ENCODE measurements around the gene LRRC47.

The LRRC47 gene

DNA sequence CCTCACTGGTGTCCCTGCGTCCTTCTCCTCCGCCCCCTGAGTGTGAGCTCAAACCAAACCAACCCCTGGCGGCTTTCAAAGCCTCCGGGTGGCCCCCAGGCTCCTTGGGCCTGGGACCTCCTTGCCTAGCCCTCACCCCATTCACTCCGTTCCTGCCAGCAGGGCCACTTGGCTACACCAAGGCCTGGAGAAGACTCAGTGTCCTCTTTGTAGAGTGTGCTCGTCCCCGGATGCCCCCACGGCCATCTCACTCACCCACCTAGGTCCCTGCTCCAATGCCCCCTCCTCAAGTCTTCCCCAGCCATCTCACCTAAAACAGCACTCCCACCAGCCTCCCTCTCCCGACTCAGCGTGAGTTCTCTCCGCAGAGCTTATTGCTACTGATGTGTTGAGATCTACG lies 51.2 kb downstream of the LRRC47 start:
- Histone ChIP-seq H3K27me3 (ENCODE audit: insufficient read depth, low read length) (no peaks in the 10 kb centered on the region), H3K27ac (ENCODE audit: low read depth, low read length, poor library complexity, severe bottlenecking) (no peak overlapping the region), H4K20me1 (ENCODE audit: insufficient read depth, low read length) (no peaks in the 10 kb centered on the region), H3K9me3 (ENCODE audit: low read length) (no peaks in the 10 kb centered on the region), H3F3A (ENCODE audit: insufficient read depth, low read length) (no peaks in the 10 kb centered on the region), H3K4me3 (ENCODE audit: low read depth, low read length, poor library complexity, severe bottlenecking) (peak overlapping the region; percentile 94), H2AFZ (ENCODE audit: low read length) (no peak overlapping the region), H3K36me3 (ENCODE audit: insufficient read depth, low read length) (peaks cover 19% of the 10 kb centered on the region; the same call in 1 of the 2 replicates), H3K79me2 (ENCODE audit: insufficient read depth, low read length) (no peaks in the 10 kb centered on the region), H3K4me1 (ENCODE audit: insufficient read depth, low read length, severe bottlenecking) (peaks cover 31% of the 10 kb centered on the region), H3K9me2 (ENCODE audit: low read depth, low read length) (no peaks in the 10 kb centered on the region), H3K4me2 (ENCODE audit: low read length) (peak overlapping the region; percentile 91; the same call in 1 of the 2 replicates), H3K9ac (ENCODE audit: low read length) (no peak overlapping the region)
- TF ChIP-seq EZH2 (IDR thresholded peaks at IDR 0.05; ENCODE audit: borderline replicate concordance, low read length) = no peak
- TF ChIP-seq, protein P1, sequence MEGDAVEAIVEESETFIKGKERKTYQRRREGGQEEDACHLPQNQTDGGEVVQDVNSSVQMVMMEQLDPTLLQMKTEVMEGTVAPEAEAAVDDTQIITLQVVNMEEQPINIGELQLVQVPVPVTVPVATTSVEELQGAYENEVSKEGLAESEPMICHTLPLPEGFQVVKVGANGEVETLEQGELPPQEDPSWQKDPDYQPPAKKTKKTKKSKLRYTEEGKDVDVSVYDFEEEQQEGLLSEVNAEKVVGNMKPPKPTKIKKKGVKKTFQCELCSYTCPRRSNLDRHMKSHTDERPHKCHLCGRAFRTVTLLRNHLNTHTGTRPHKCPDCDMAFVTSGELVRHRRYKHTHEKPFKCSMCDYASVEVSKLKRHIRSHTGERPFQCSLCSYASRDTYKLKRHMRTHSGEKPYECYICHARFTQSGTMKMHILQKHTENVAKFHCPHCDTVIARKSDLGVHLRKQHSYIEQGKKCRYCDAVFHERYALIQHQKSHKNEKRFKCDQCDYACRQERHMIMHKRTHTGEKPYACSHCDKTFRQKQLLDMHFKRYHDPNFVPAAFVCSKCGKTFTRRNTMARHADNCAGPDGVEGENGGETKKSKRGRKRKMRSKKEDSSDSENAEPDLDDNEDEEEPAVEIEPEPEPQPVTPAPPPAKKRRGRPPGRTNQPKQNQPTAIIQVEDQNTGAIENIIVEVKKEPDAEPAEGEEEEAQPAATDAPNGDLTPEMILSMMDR (IDR thresholded peaks at IDR 0.05; ENCODE audit: low read length) = no peak

DNA sequence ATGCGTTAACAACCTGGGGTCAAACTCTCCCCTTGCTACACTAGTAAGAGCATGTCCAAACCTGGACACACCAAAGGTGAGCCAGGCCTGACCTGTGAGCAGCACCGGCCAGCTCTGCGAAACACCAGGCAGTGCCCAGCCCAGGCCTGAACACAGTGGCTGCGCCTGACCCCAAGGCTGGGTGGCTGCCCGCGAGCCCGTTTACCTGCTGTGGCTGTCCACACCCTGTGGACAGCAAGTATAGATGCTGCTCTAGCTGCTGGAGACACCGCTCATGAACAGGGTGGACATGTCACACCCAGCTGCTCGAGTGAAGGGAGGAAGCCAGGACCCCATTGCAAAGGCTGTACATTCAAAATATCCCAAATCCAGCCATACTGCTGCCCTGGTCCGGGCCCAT lies 51.7 kb downstream of the LRRC47 start:
- no peak overlapping the region for H3K9ac ChIP-seq (ENCODE audit: low read length)
- H3K4me3 ChIP-seq (ENCODE audit: low read depth, low read length, poor library complexity, severe bottlenecking) = no peak overlapping the region
- no peaks in the 10 kb centered on the region for H3K9me2 ChIP-seq (ENCODE audit: low read depth, low read length)
- peaks cover 23% of the 10 kb centered on the region; the same call in 1 of the 2 replicates for H3K36me3 ChIP-seq (ENCODE audit: insufficient read depth, low read length)
- H3K27me3 ChIP-seq (ENCODE audit: insufficient read depth, low read length) = no peaks in the 10 kb centered on the region
- no peaks in the 10 kb centered on the region for H3K9me3 ChIP-seq (ENCODE audit: low read length)
- no peak overlapping the region for H3K4me2 ChIP-seq (ENCODE audit: low read length)
- no peaks in the 10 kb centered on the region for H3K79me2 ChIP-seq (ENCODE audit: insufficient read depth, low read length)
- TF ChIP-seq EZH2 (IDR thresholded peaks at IDR 0.05; ENCODE audit: borderline replicate concordance, low read length) = no peak
- TF ChIP-seq, protein P1 (IDR thresholded peaks at IDR 0.05; ENCODE audit: low read length) = no peak
- H3F3A ChIP-seq (ENCODE audit: insufficient read depth, low read length) = no peaks in the 10 kb centered on the region
- H3K4me1 ChIP-seq (ENCODE audit: insufficient read depth, low read length, severe bottlenecking) = peaks cover 31% of the 10 kb centered on the region
- no peak overlapping the region for H2AFZ ChIP-seq (ENCODE audit: low read length)
- no peak overlapping the region for H3K27ac ChIP-seq (ENCODE audit: low read depth, low read length, poor library complexity, severe bottlenecking)
- H4K20me1 ChIP-seq (ENCODE audit: insufficient read depth, low read length) = no peaks in the 10 kb centered on the region

DNA sequence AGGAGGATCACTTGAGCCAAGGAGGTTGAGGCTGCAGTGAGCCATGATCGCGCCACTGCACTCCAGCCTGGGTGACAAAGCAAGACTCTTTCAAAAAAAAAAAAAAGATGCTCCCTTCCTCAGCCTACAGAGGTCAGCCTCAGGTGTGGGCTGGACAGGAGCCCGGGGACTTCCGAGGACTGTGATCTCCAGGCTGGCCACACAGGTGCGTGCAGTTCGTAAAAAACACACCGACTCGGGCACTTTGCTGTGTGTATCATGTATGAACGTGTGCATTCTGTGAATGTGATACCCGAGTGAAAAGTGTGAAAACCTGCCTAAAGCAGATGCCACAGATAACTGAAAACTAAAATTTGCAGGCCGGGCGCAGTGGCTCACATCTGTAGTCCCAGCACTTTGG lies 52.5 kb downstream of the LRRC47 start:
- Histone ChIP-seq H3K4me1 (ENCODE audit: insufficient read depth, low read length, severe bottlenecking) (peaks cover 31% of the 10 kb centered on the region), H3K4me3 (ENCODE audit: low read depth, low read length, poor library complexity, severe bottlenecking) (no peak overlapping the region), H3K36me3 (ENCODE audit: insufficient read depth, low read length) (peaks cover 29% of the 10 kb centered on the region; the same call in 1 of the 2 replicates)

More for the DNA sequence above, 52.5 kb downstream of the LRRC47 start:
- Histone ChIP-seq H3K4me2 (ENCODE audit: low read length) (no peak overlapping the region), H3K27me3 (ENCODE audit: insufficient read depth, low read length) (no peaks in the 10 kb centered on the region), H2AFZ (ENCODE audit: low read length) (no peak overlapping the region), H3K9ac (ENCODE audit: low read length) (no peak overlapping the region), H3K9me3 (ENCODE audit: low read length) (no peaks in the 10 kb centered on the region), H3K9me2 (ENCODE audit: low read depth, low read length) (no peaks in the 10 kb centered on the region), H3F3A (ENCODE audit: insufficient read depth, low read length) (no peaks in the 10 kb centered on the region), H3K27ac (ENCODE audit: low read depth, low read length, poor library complexity, severe bottlenecking) (no peak overlapping the region), H3K79me2 (ENCODE audit: insufficient read depth, low read length) (no peaks in the 10 kb centered on the region), H4K20me1 (ENCODE audit: insufficient read depth, low read length) (no peaks in the 10 kb centered on the region)
- TF ChIP-seq, protein P1 (IDR thresholded peaks at IDR 0.05; ENCODE audit: low read length) = no peak
- TF ChIP-seq EZH2 (IDR thresholded peaks at IDR 0.05; ENCODE audit: borderline replicate concordance, low read length) = no peak

Measured in OCI-LY1 (cell line).